ENCODE measurements around the gene DTNBP1. TPM values are rescaled to one million over a fixed set of nuclear protein-coding genes. Genes with fewer than 3 reads are reported as not detected.

The DTNBP1 gene
- total RNA-seq, 4 donors from 2014 or later: 5.2 to 14.7 (median 7.5) TPM

DNA sequence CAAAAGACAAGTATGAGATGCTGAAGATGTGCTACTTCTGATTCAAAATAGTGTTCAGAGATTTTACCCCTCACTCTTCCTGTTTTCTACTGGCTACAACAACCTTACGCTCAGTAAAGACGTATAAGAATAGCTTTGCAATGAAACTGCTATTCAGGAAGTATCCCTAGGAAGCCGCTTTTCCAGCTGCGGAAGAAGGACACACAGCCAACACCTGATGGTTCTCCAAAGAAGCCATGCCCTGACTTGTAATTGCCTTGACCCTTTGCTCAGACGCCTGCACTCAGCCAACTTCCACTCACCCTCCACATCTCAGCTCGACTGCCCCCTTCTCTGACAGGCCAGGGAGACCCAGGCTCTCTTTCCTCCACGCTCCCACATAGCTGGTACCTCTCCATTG lies 111.6 kb downstream of the DTNBP1 start:
- intact Hi-C loops (cut with DNase I): no loop called here
- TF ChIP-seq POLR2A (IDR thresholded peaks at IDR 0.05): no peak
- TF ChIP-seq, protein P1, sequence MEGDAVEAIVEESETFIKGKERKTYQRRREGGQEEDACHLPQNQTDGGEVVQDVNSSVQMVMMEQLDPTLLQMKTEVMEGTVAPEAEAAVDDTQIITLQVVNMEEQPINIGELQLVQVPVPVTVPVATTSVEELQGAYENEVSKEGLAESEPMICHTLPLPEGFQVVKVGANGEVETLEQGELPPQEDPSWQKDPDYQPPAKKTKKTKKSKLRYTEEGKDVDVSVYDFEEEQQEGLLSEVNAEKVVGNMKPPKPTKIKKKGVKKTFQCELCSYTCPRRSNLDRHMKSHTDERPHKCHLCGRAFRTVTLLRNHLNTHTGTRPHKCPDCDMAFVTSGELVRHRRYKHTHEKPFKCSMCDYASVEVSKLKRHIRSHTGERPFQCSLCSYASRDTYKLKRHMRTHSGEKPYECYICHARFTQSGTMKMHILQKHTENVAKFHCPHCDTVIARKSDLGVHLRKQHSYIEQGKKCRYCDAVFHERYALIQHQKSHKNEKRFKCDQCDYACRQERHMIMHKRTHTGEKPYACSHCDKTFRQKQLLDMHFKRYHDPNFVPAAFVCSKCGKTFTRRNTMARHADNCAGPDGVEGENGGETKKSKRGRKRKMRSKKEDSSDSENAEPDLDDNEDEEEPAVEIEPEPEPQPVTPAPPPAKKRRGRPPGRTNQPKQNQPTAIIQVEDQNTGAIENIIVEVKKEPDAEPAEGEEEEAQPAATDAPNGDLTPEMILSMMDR (IDR thresholded peaks at IDR 0.05): no peak
- Histone ChIP-seq H3K4me3 (no peak overlapping the region), H3K4me1 (peaks cover 0 to 23% (median 0%) of the 10 kb centered on the region in 3 donors), H3K27ac (no peak overlapping the region), H3K9me3 (no peaks in the 10 kb centered on the region), H3K27me3 (no peaks in the 10 kb centered on the region), H3K36me3 (no peaks in the 10 kb centered on the region)
- WGBS, 2 donors: 67 to 83% methylated on average over 7 of the region's 7 CpGs
- no peak for DNase-seq

DNA sequence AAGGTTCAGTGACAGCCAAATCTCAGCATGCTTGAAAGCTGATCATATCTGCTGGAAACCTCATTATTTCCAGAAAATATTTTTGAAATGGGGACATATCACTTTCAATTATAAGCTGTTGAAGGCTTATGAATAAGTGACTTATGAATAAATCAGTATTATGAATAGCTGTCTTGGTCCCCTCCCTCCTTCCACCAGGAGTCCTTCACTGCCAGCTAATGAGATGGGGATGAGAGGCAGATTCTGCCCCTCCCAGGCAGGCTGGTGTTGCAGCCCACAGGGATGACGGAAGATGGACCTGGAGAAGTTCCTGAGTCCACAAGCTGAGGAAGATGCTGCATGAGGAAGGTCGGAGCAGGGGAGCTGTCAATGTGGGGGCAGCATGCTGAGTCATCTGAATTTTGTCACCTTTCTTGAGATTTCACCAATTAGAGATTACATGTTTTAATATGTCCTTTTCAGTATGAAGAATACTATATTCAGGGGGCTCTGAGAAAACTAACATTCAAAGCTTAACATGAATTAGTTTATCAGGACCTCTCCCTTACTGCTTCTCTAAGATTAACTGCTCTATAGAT lies 112.2 kb downstream of the DTNBP1 start:
- intact Hi-C loops (cut with DNase I): no loop called here
- whole genome bisulfite sequencing, 2 donors: 77 to 93% methylated on average over 2 of the region's 2 CpGs
- no peak for DNase-seq
- Histone ChIP-seq H3K4me3 (no peak overlapping the region), H3K36me3 (no peaks in the 10 kb centered on the region), H3K27me3 (no peaks in the 10 kb centered on the region), H3K27ac (no peak overlapping the region), H3K4me1 (peaks cover 0 to 21% (median 0%) of the 10 kb centered on the region in 3 donors), H3K9me3 (no peaks in the 10 kb centered on the region)
- TF ChIP-seq POLR2A (IDR thresholded peaks at IDR 0.05): no peak
- TF ChIP-seq, protein P1 (IDR thresholded peaks at IDR 0.05): no peak

DNA sequence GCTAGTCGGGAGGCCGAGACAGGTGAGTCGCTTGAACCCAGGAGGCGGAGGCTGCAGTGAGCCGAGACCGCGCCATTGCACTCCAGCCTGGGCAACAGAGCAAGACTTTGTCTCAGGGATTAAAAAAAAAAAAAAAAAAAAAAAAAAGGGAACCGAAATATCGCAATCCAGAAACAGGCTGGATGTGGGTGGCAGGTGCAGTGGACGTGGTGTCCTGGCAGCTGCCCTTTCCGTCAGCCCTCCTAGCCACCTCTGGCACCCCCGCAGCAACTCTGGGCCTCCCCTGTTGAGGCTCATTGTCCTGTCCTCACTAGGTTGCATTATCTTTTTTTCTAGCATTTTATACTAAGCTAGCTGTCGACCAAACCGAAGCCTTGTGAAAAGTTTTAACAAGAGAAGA lies 113.5 kb downstream of the DTNBP1 start:
- Histone ChIP-seq H3K4me1 (peaks cover 0 to 19% (median 0%) of the 10 kb centered on the region in 3 donors), H3K36me3 (no peaks in the 10 kb centered on the region), H3K9me3 (peaks cover 0 to 2% (median 0%) of the 10 kb centered on the region in 3 donors), H3K4me3 (no peak overlapping the region), H3K27me3 (no peaks in the 10 kb centered on the region), H3K27ac (no peak overlapping the region)
- TF ChIP-seq POLR2A (IDR thresholded peaks at IDR 0.05): no peak
- DNase-seq: no peak
- intact Hi-C loops (cut with DNase I): no loop called here
- WGBS, 2 donors: 85 to 90% methylated on average over 10 of the region's 14 CpGs

DNA sequence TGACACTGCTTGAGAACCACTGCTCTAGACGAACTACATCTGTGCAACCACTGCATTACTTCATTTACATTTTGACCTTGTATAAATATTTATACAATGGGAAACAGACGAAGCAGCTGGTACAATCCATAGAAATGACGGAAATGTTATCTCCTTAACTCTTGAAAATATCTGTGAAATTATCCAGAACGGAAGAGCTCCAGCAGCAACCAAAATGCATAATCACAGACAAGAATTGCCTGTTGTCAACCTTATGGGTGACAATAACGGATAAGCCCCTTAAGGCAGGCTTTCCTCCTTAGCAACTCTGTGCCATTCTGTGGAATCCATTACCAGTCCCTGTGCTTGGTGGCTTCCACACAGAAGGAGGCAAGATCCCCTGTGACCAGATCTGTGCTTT lies 115.4 kb downstream of the DTNBP1 start:
- Histone ChIP-seq H3K27ac (no peak overlapping the region), H3K4me1 (peaks cover 0 to 13% (median 0%) of the 10 kb centered on the region in 3 donors), H3K9me3 (peaks cover 0 to 10% (median 3%) of the 10 kb centered on the region in 3 donors), H3K27me3 (no peaks in the 10 kb centered on the region), H3K36me3 (no peaks in the 10 kb centered on the region), H3K4me3 (no peak overlapping the region)
- intact Hi-C loops (cut with DNase I): no loop called here
- DNase-seq: no peak
- TF ChIP-seq POLR2A (IDR thresholded peaks at IDR 0.05): no peak
- TF ChIP-seq, protein P1 (IDR thresholded peaks at IDR 0.05): no peak
- 82 to 83% methylated on average over 5 of the region's 5 CpGs for WGBS, 2 donors

DNA sequence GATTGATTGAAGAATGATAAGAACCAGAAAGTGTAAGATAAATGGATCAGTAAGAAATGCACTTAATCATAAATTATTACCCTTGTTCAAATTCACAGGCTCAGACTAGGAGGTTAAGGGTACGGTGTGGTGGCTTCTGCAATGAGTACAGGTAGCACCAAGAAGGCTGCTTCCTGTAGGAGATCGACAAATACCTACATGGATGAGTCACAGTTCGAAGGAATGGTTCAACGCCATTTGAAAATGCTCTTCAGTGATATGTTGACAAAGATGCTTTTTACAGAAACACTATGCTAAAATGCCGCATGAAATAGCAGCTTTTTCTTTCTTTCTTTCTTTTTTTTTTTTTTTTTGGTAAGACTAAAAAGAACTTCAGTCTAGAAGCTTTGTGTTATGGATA lies 116.2 kb downstream of the DTNBP1 start:
- Histone ChIP-seq H3K9me3 (peaks cover 0 to 10% (median 3%) of the 10 kb centered on the region in 3 donors), H3K4me1 (peaks cover 0 to 12% (median 0%) of the 10 kb centered on the region in 3 donors), H3K36me3 (no peaks in the 10 kb centered on the region), H3K27me3 (no peaks in the 10 kb centered on the region), H3K4me3 (no peak overlapping the region), H3K27ac (no peak overlapping the region)
- DNase-seq: no peak
- no peak for TF ChIP-seq POLR2A (IDR thresholded peaks at IDR 0.05)
- TF ChIP-seq, protein P1 (IDR thresholded peaks at IDR 0.05): no peak
- intact Hi-C loops (cut with DNase I): no loop called here
- 54 to 75% methylated on average over 5 of the region's 5 CpGs for WGBS, 2 donors

Data from esophagus squamous epithelium (tissue), 5 donors.